Activated naive CD4-positive, alpha-beta T cell treated with anti-CD3 and anti-CD28 coated beads, Interleukin-2, amount 50 U/mL, for 72 hours (primary cell): ENCODE results near the gene RPS19. TPM values are rescaled to one million over a fixed set of nuclear protein-coding genes. Genes with fewer than 3 reads are reported as not detected.
A peak's percentile ranks its signal among the peaks of the same experiment; 100 is the strongest.

Experiments used
- ATAC-seq, 2 donors: fragments of 150-1000 bp; cut with Tn5 transposase; 2 replicates each; pipeline ENCODE4 v1.10.0; 2021; ENCODE audit warnings: mild to moderate bottlenecking in 2 of 2, moderate library complexity in 2 of 2
- DNase-seq, 2 donors: peaks; one replicate each; pipeline ENCODE4 v3.0.0; 2021 to 2022; ENCODE audit warnings: low spot score in 2 of 2
- H3K27ac Mint-ChIP-seq, 2 donors: one replicate each; pipeline ENCODE4 v1.8.0; 2022; ENCODE audit warnings: mild to moderate bottlenecking in 2 of 2, mixed read lengths in 2 of 2
- H3K36me3 Mint-ChIP-seq, 2 donors: one replicate each; pipeline ENCODE4 v1.8.0; 2022; ENCODE audit warnings: mixed read lengths in 2 of 2
- H3K9me3 Mint-ChIP-seq, 2 donors: one replicate each; pipeline ENCODE4 v1.8.0; 2022; ENCODE audit warnings: mixed read lengths in 2 of 2
- total RNA-seq, 2 donors: library from RNA; stranded (reverse); gene quantifications; one replicate each; pipeline ENCODE4 v1.2.3, GENCODE V29; 2022

RPS19 gene
- total RNA-seq, 2 donors from 2014 or later: 3,521 to 4,779 TPM

GRCh38 chr19:41903193-41903953 lies 43.3 kb downstream of the RPS19 start:
- Mint-ChIP-seq H3K27ac (peak overlapping the region in 1 of 2 donors; percentile 62), H3K9me3 (no peaks in the 10 kb centered on the region), H3K36me3 (peaks cover 15 to 37% of the 10 kb centered on the region in 2 donors)
- DNase-seq (no peak), ATAC-seq (no peak)

- Mint-ChIP-seq H3K9me3 (no peaks in the 10 kb centered on the region), H3K36me3 (peaks cover 6 to 28% of the 10 kb centered on the region in 2 donors), H3K27ac (peak overlapping the region; percentile 57 to 61)
- DNase-seq (no peak), ATAC-seq (no peak)
Observed at GRCh38 chr19:41904118-41904870, 44.2 kb downstream of the RPS19 start.

GRCh38 chr19:41905273-41906002 lies 45.4 kb downstream of the RPS19 start:
- H3K9me3 Mint-ChIP-seq: no peaks in the 10 kb centered on the region
- peaks cover 4 to 26% of the 10 kb centered on the region in 2 donors for H3K36me3 Mint-ChIP-seq
- ATAC-seq (no peak), DNase-seq (no peak)
- H3K27ac Mint-ChIP-seq: peak overlapping the region in 1 of 2 donors; percentile 82

DNA sequence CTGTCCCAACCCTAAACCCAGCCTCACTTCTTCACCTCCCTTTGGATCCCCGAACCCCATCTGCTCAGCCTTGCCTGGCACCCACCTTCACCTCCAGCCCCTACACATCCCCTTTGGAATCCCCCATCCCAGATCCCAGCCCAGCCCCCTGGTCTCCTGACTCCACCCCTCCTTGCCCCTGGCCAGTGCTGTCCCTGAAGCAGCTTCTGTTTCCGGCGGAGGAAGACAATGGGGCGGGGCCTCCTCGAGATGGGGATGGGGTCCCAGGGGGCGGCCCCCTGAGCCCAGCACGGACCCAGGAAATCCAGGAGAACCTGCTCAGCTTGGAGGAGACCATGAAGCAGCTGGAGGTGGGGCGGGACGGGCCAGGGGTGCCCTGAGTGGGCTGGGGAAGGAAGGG lies 46.2 kb downstream of the RPS19 start:
- peaks cover 4 to 26% of the 10 kb centered on the region in 2 donors for H3K36me3 Mint-ChIP-seq

GRCh38 chr19:41906916-41907680 lies 47.0 kb downstream of the RPS19 start:
- DNase-seq: no peak
- peaks cover 4 to 20% of the 10 kb centered on the region in 2 donors for H3K36me3 Mint-ChIP-seq
- ATAC-seq: no peak
- peak overlapping the region; percentile 61 to 82 for H3K27ac Mint-ChIP-seq
- H3K9me3 Mint-ChIP-seq: no peaks in the 10 kb centered on the region

More for the DNA sequence above, 46.2 kb downstream of the RPS19 start:
- H3K9me3 Mint-ChIP-seq: no peaks in the 10 kb centered on the region
- ATAC-seq (no peak), DNase-seq (no peak)
- peak overlapping the region; percentile 62 to 82 for H3K27ac Mint-ChIP-seq

GRCh38 chr19:41907994-41908615 lies 48.0 kb downstream of the RPS19 start:
- Mint-ChIP-seq H3K27ac (no peak overlapping the region), H3K9me3 (no peaks in the 10 kb centered on the region), H3K36me3 (peaks cover 4 to 19% of the 10 kb centered on the region in 2 donors)
- no peak for DNase-seq
- ATAC-seq: no peak

DNA sequence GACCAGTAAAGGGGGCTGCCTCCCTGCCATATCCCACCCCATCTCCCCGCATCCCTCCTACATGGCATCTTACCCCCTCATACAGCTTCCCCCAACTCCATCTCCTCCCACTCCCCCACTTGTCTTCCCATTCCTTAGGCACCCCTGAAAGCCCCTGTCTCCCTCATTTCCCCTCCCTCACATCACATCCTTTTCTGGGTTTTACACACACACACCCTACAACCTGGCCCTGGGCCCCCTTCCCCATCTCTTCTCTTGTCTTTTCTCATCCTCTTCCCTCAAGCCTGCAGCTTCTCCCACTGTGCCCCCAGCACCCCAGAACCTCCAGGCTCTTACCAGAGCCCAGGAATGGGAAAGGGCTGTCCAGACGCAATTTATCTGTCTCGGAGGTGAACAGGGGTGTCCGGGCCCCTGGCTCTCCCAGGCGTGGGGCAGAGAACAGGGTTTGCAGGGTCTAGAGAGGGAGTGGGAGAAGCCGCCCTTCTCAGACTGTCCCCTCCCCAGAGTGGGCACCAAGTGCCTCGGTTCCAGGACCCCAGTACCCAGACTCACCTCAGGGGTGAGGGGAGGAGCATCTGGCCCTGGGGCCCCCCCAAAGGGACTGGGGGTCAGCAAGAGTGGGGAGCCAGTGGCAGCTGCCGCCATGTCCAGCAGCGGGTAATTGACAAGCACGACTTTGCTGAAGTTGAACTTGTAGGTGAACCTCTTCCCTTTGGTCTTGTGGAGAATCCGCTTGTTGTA lies 48.8 kb downstream of the RPS19 start:
- peaks cover 4 to 14% of the 10 kb centered on the region in 2 donors for H3K36me3 Mint-ChIP-seq
- no peaks in the 10 kb centered on the region for H3K9me3 Mint-ChIP-seq
- ATAC-seq: no peak
- DNase-seq: no peak
- peak overlapping the region in 1 of 2 donors; percentile 79 for H3K27ac Mint-ChIP-seq

- H3K36me3 Mint-ChIP-seq: peaks cover 4 to 7% of the 10 kb centered on the region in 2 donors
- ATAC-seq (no peak), DNase-seq (no peak)
Observed at GRCh38 chr19:41909706-41910105, 49.7 kb downstream of the RPS19 start.

DNA sequence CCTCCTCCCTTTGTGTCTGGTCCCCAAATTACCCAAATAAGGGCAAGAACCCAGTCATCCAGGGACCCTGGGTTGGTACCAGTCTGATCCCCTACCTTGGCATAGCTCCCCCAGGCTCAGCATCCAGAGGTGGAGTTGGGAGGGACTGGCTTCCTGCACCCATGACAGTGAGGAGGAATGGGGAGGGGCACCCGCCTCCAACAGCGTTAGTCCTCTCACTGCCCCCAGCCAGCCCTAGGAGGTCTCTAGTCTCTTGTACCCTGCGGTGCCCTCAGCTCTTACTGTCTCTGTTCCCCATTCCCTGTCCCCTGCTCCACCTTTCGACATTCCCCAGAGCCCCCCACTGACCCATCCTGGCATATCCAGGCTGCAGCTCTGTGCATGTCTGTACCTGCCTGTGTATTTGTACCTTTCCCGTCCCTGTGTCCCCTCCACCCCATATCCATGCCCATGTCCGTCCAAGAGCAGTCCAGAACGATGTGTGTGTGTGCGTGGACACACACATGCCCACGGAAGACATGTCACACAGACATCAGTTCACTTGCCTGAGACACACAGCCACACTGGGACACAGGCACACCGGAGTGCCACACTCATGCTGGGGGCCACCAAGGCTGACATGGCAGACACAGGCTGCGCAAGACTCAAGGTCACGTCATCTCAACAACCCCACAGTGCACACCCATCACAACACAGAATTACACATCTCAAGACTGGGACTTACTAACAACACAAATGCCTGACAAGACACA lies 50.4 kb downstream of the RPS19 start:
- Mint-ChIP-seq H3K9me3 (no peaks in the 10 kb centered on the region), H3K36me3 (peaks cover 4 to 5% of the 10 kb centered on the region in 2 donors), H3K27ac (peak overlapping the region; percentile 1 to 7)
- no peak for DNase-seq
- ATAC-seq: peak; percentile 3 to 5

More at GRCh38 chr19:41909706-41910105, 49.7 kb downstream of the RPS19 start:
- Mint-ChIP-seq H3K27ac (no peak overlapping the region), H3K9me3 (no peaks in the 10 kb centered on the region)

DNA sequence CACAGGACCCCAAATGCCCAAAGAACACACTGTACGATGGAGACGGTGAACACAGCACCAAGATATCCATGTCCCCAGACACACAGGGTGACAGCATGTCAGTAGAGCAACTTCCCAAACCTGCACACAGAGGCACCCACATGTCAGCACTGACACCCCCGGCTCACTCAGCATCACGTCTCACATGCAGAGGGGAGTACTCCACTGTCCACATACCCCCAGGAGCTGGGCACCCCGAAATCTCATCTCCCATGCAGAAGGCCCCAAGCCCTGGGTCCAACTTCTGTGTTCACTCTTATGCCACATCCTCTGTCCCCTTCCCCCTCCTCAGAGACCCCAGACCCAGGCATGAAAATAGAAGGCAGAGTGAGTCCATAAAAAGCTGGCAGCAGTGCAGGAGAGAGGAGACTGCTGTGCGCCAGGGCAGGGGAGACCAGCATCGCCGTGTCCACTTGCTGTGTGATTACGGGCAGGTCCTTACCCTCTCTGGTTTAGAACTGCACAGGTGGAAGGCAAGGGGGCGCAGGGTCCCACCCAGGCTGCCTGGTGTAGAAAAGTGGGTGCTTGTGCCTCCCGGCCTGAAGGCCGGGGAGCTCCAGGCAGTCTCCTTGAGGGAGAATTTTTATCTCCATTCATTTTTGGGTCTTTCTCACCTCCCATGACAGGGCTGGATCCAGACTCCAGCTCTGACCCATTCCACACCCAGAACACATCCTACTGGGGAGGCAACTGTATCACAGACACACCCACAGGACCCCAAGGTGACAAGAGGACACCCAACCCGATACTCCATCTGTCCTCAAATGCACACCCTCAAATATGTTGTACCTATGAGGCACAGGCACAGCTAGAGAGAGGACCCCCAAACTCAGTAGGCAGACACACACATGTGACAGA lies 51.2 kb downstream of the RPS19 start:
- Mint-ChIP-seq H3K27ac (peak overlapping the region; percentile 1 to 24), H3K9me3 (no peaks in the 10 kb centered on the region), H3K36me3 (peaks cover 0 to under 1% of the 10 kb centered on the region in 2 donors)
- no peak for DNase-seq
- ATAC-seq: peak; percentile 7 to 14

DNA sequence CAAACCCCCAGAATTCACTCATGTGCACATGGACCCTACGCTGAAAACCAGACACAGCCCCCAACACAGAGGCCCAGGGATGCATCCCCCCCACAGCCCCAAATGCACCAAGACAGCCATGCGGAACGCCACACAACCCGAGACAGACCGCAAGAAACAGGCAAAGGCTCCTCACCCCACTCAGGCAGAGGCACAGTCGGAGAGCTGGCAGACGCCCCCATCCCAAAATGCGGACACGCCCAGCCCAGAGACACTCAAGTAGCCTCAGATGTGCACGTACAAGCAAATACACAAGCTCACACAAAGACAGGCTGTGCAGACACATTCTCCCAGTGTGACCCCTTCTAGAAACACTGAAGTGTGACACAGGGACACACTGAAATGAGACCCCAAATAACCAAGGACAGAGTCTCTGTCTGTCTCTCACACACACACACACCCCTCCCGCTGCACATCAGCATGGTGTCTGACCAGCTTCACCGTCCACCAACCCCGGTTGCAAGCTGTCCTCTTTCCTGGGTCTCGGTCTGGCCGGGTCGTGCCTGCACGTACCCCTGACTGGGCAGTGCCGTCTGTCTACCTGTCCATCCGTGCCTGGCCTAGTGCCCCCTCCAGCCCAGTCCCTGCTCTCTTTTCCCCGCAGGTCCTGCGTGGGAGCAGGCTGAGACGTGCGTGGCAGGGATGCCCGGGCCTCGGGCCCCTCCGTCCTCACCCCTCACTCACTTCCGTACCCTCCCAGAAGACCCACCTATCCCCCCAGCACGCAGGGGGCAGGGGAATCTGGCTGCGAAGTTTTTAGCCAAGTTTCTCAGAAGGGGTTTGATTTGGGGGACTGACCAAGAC lies 52.1 kb downstream of the RPS19 start:
- ATAC-seq (peak in 1 of 2 donors; percentile 4), DNase-seq (no peak)
- Mint-ChIP-seq H3K9me3 (no peaks in the 10 kb centered on the region), H3K36me3 (no peaks in the 10 kb centered on the region), H3K27ac (peak overlapping the region in 1 of 2 donors; percentile 61)

GRCh38 chr19:41912899-41913537 lies 53.0 kb downstream of the RPS19 start:
- no peaks in the 10 kb centered on the region for H3K36me3 Mint-ChIP-seq
- ATAC-seq (peak; percentile 19 to 25), DNase-seq (no peak)
- no peak overlapping the region for H3K27ac Mint-ChIP-seq
- H3K9me3 Mint-ChIP-seq: no peaks in the 10 kb centered on the region
